DND-41 (cell line): Measurements from ENCODE around the gene RTN4IP1.

Experiments
- ATAC-seq: fragments of 200-7000 bp; cut with Tn5 transposase; 3 replicates; pipeline ENCODE4 v1.9.1; 2021; ENCODE audit warnings: low read depth; ENCODE audit not compliant: insufficient read depth
- DNase-seq: peaks from one replicate; pipeline ENCODE4 v3.0.0-alpha.2; 2020
- H2AFZ ChIP-seq: 2 replicates; pipeline ENCODE4 v1.6.0; 2012; ENCODE audit warnings: low read depth, low read length
- H3K27ac ChIP-seq: 2 replicates; pipeline ENCODE4 v1.5.1; 2012; ENCODE audit warnings: low read length, inconsistent platforms
- H3K27me3 ChIP-seq: fragments of 200-600 bp; sonication (generic); 2 replicates; pipeline ENCODE4 v1.6.0; 2012; ENCODE audit warnings: low read length, mild to moderate bottlenecking, inconsistent platforms; ENCODE audit not compliant: insufficient read depth, poor library complexity
- H3K36me3 ChIP-seq: 2 replicates; pipeline ENCODE4 v1.5.1; 2012; ENCODE audit warnings: low read length, inconsistent platforms; ENCODE audit not compliant: insufficient read depth
- H3K4me1 ChIP-seq: 2 replicates; pipeline ENCODE4 v1.5.1; 2012; ENCODE audit warnings: mild to moderate bottlenecking, low read length; ENCODE audit not compliant: insufficient read depth
- H3K4me2 ChIP-seq: 2 replicates; pipeline ENCODE4 v1.6.0; 2012; ENCODE audit warnings: mild to moderate bottlenecking, moderate library complexity, low read length, inconsistent platforms; ENCODE audit not compliant: insufficient read depth
- H3K4me3 ChIP-seq, 2 experiments: fragments of 200-600 bp in 1 of 2; shearing (Covaris generic) in 1 of 2; 2 replicates each; pipeline ENCODE4 v1.5.1; 2012 to 2016; ENCODE audit warnings: inconsistent platforms in 2 of 2, low read length in 2 of 2, mild to moderate bottlenecking in 2 of 2, low read depth in 1 of 2, moderate library complexity in 1 of 2
- H3K79me2 ChIP-seq: 2 replicates; pipeline ENCODE4 v1.6.0; 2012; ENCODE audit warnings: low read length, inconsistent platforms; ENCODE audit not compliant: insufficient read depth
- H3K9ac ChIP-seq: 2 replicates; pipeline ENCODE4 v1.6.0; 2012; ENCODE audit warnings: low read depth, mild to moderate bottlenecking, inconsistent platforms, low read length, moderate library complexity
- H3K9me3 ChIP-seq: 2 replicates; pipeline ENCODE4 v1.5.1; 2012; ENCODE audit warnings: low read length, moderate library complexity, mild to moderate bottlenecking, inconsistent platforms; ENCODE audit not compliant: insufficient read depth, severe bottlenecking
- H4K20me1 ChIP-seq: 2 replicates; pipeline ENCODE4 v1.6.0; 2012; ENCODE audit warnings: low read length; ENCODE audit not compliant: insufficient read depth
- CTCF ChIP-seq: IDR thresholded peaks from 2 replicates; pipeline ENCODE4 v1.5.1; 2012; ENCODE audit warnings: borderline replicate concordance, low read length, moderate library complexity, mild to moderate bottlenecking; ENCODE audit not compliant: poor library complexity, severe bottlenecking; ENCODE audit errors: extremely low read depth
- EZH2 ChIP-seq: IDR thresholded peaks from 3 replicates; pipeline ENCODE4 v1.6.1; 2012; ENCODE audit warnings: borderline replicate concordance, low read depth, mild to moderate bottlenecking, moderate library complexity, low read length, inconsistent platforms; ENCODE audit not compliant: severe bottlenecking

RTN4IP1 gene

GRCh38 chr6:106629103-106629858 is at the start of gene RTN4IP1, which contains the start of gene QRSL1:
Gene RTN4IP1, minus strand, starts transcription at chr6:106629498. Its CDS starts 477 bp downstream, at chr6:106629021.
Gene QRSL1, plus strand, starts transcription at chr6:106629578. Its CDS starts 104 bp downstream, at chr6:106629682.
- H4K20me1 ChIP-seq: peaks cover 10% of the 10 kb centered on the region; the same call in 1 of the 2 replicates
- peak; percentile 92 for DNase-seq
- H3K9ac ChIP-seq: peak within 1 kb of the TSS; percentile 65
- ATAC-seq: peak; percentile 94
- peak within 1 kb of the TSS; percentile 91 for H2AFZ ChIP-seq
- H3K79me2 ChIP-seq: peaks cover 61% of the 10 kb centered on the region
- H3K27me3 ChIP-seq: no peaks in the 10 kb centered on the region
- no peaks in the 10 kb centered on the region for H3K9me3 ChIP-seq
- peaks cover 35% of the 10 kb centered on the region for H3K4me1 ChIP-seq
- H3K4me3 ChIP-seq: peak within 1 kb of the TSS; percentile 57 to 68
- peak within 1 kb of the TSS; percentile 96 for H3K4me2 ChIP-seq
- TF ChIP-seq CTCF (no peak), EZH2 (no peak)
- peak within 1 kb of the TSS; percentile 79 for H3K27ac ChIP-seq
- H3K36me3 ChIP-seq: no peaks in the 10 kb centered on the region

GRCh38 chr6:106677282-106677681 is 48.0 kb upstream of the RTN4IP1 start:
- no peaks in the 10 kb centered on the region for H3K36me3 ChIP-seq
- H3K4me1 ChIP-seq: no peaks in the 10 kb centered on the region
- no peak for TF ChIP-seq CTCF
- no peak for TF ChIP-seq EZH2
- H3K27me3 ChIP-seq: no peaks in the 10 kb centered on the region
- ATAC-seq (no peak), DNase-seq (no peak)
- H3K79me2 ChIP-seq: no peaks in the 10 kb centered on the region
- H4K20me1 ChIP-seq: no peaks in the 10 kb centered on the region
- H3K4me2 ChIP-seq: no peak overlapping the region
- H3K4me3 ChIP-seq: no peak overlapping the region
- H2AFZ ChIP-seq: no peak overlapping the region
- no peaks in the 10 kb centered on the region for H3K9me3 ChIP-seq
- H3K9ac ChIP-seq: no peak overlapping the region
- no peak overlapping the region for H3K27ac ChIP-seq

- H4K20me1 ChIP-seq: no peaks in the 10 kb centered on the region
- no peaks in the 10 kb centered on the region for H3K27me3 ChIP-seq
- TF ChIP-seq EZH2 (no peak), CTCF (no peak)
- H2AFZ ChIP-seq: no peak overlapping the region
- H3K4me2 ChIP-seq: no peak overlapping the region
- H3K4me1 ChIP-seq: no peaks in the 10 kb centered on the region
- no peaks in the 10 kb centered on the region for H3K36me3 ChIP-seq
- H3K9ac ChIP-seq: no peak overlapping the region
- H3K9me3 ChIP-seq: no peaks in the 10 kb centered on the region
- no peaks in the 10 kb centered on the region for H3K79me2 ChIP-seq
- ATAC-seq (no peak), DNase-seq (no peak)
- no peak overlapping the region for H3K4me3 ChIP-seq
- no peak overlapping the region for H3K27ac ChIP-seq
Measured at GRCh38 chr6:106674541-106675229, 45.4 kb upstream of the RTN4IP1 start.
